OCI-LY3 (cell line): ENCODE measurements around the gene SYCP3.

ENCODE experiments used
- CTCF ChIP-seq: fragments of 200-600, 300-600 bp; sonication (generic); IDR thresholded peaks from 2 replicates; pipeline ENCODE4 v1.5.1; 2014; ENCODE audit warnings: antibody characterized with exemption, low read length, low read depth
- EZH2phosphoT487 ChIP-seq: fragments of 200-600 bp; shearing (Covaris generic); IDR thresholded peaks from 2 replicates; pipeline ENCODE4 v1.6.1; 2018; ENCODE audit warnings: antibody characterized with exemption, mixed run types, low read depth

- no peak for TF ChIP-seq CTCF
- TF ChIP-seq EZH2phosphoT487 = no peak
Measured at GRCh38 chr12:101779200-101779599, 39.9 kb upstream of the SYCP3 start.
